Muscle of back (tissue), 11 donors: Measurements from ENCODE around the gene RBMX. TPM values are rescaled to one million over a fixed set of nuclear protein-coding genes. Genes with fewer than 3 reads are reported as not detected.
A peak's percentile ranks its signal among the peaks of the same experiment; 100 is the strongest.

ENCODE experiments used
- DNase-seq, 3 donors: peaks; one replicate each; pipeline versions ENCODE4 v3.0.0 to v3.0.0-alpha.2; 2013
- polyA plus RNA-seq, 10 donors: library from polyadenylated mRNA; unstranded; fragments of 120-200 nt; gene quantifications; one replicate each; pipeline ENCODE4 v1.2.1, GENCODE V29; 2013; ENCODE audit not compliant: insufficient read length in 10 of 10

RBMX gene
- polyA plus RNA-seq, 10 donors = 180 to 260 (median 216) TPM

GRCh38 chrX:136850441-136851175 is 29.9 kb downstream of the RBMX start:
- DNase-seq = no peak

GRCh38 chrX:136849395-136849794 is 31.1 kb downstream of the RBMX start:
- no peak for DNase-seq

GRCh38 chrX:136847874-136848273 is 32.7 kb downstream of the RBMX start:
- DNase-seq = no peak

GRCh38 chrX:136839196-136839595 is 41.3 kb downstream of the RBMX start:
- no peak for DNase-seq

GRCh38 chrX:136835761-136836160 is 44.8 kb downstream of the RBMX start:
- no peak for DNase-seq

- DNase-seq = no peak
These were observed 51.1 kb downstream of the RBMX start for GRCh38 chrX:136829413-136829812.

GRCh38 chrX:136828830-136829229 is 51.7 kb downstream of the RBMX start:
- peak in 1 of 3 donors; percentile 9 for DNase-seq

GRCh38 chrX:136827026-136827425 is 53.5 kb downstream of the RBMX start:
- no peak for DNase-seq

GRCh38 chrX:136825771-136826170 is 54.8 kb downstream of the RBMX start:
- no peak for DNase-seq

Other genes with a start within 250 kb of the RBMX start
- 1 to 10 TPM in 1 of 10 donors, under 1 TPM in 2, not detected in 7; 0.14 to 4.4 (median 0.55) TPM for gene CD40LG, start 232.6 kb downstream of the RBMX start, polyA plus RNA-seq
- 10 to 100 TPM; 33.5 to 65.1 (median 42.4) TPM for gene ARHGEF6, start 99.8 kb downstream of the RBMX start, polyA plus RNA-seq
- gene GPR101, start 153.3 kb upstream of the RBMX start, polyA plus RNA-seq = not detected